Progenitor cell of endocrine pancreas (in vitro differentiated cells): Measurements from ENCODE around the gene AKAP10. TPM values are rescaled to one million over a fixed set of nuclear protein-coding genes. Genes with fewer than 3 reads are reported as not detected.
A peak's percentile ranks its signal among the peaks of the same experiment; 100 is the strongest.

Experiments
- DNase-seq: peaks from one replicate; pipeline ENCODE4 v3.0.0; 2021; ENCODE audit warnings: low spot score; ENCODE audit not compliant: unreplicated experiment
- H3K27ac Mint-ChIP-seq: 2 replicates; pipeline ENCODE4 v1.8.0; 2021; ENCODE audit warnings: mild to moderate bottlenecking, moderate library complexity, mixed read lengths
- H3K27me3 Mint-ChIP-seq: 2 replicates; pipeline ENCODE4 v1.8.0; 2021; ENCODE audit warnings: mixed read lengths
- H3K36me3 Mint-ChIP-seq: 2 replicates; pipeline ENCODE4 v1.8.0; 2022; ENCODE audit warnings: mixed read lengths; ENCODE audit not compliant: insufficient read depth
- H3K4me1 Mint-ChIP-seq: 2 replicates; pipeline ENCODE4 v1.8.0; 2021; ENCODE audit warnings: low read depth, mixed read lengths
- H3K4me3 Mint-ChIP-seq: 2 replicates; pipeline ENCODE4 v1.8.0; 2021; ENCODE audit warnings: low read depth, mild to moderate bottlenecking, moderate library complexity, mixed read lengths
- H3K9me3 Mint-ChIP-seq: 2 replicates; pipeline ENCODE4 v1.8.0; 2021; ENCODE audit warnings: low read depth, mixed read lengths
- CTCF ChIP-seq: fragments of 200-600 bp; sonication (generic); IDR thresholded peaks from one replicate; pipeline ENCODE4 v1.5.0; 2021; ENCODE audit warnings: antibody characterized with exemption, mild to moderate bottlenecking; ENCODE audit not compliant: unreplicated experiment
- total RNA-seq: library from RNA; stranded (reverse); gene quantifications from 2 replicates; pipeline ENCODE4 v1.2.1, GENCODE V29; 2021

AKAP10 gene
- total RNA-seq, 1 donor from 2014 or later: 38.2 TPM

GRCh38 chr17:19909139-19909538 lies 68.5 kb downstream of the AKAP10 start:
- H3K27me3 Mint-ChIP-seq: no peaks in the 10 kb centered on the region
- H3K4me1 Mint-ChIP-seq: peaks cover 5% of the 10 kb centered on the region
- H3K36me3 Mint-ChIP-seq: peaks cover 32% of the 10 kb centered on the region
- H3K27ac Mint-ChIP-seq: peak overlapping the region; percentile 75
- H3K9me3 Mint-ChIP-seq: no peaks in the 10 kb centered on the region
- no peak for TF ChIP-seq CTCF
- no peak overlapping the region for H3K4me3 Mint-ChIP-seq
- DNase-seq: no peak

GRCh38 chr17:19905502-19905901 lies 72.1 kb downstream of the AKAP10 start:
- no peak for DNase-seq
- no peak for TF ChIP-seq CTCF
- Mint-ChIP-seq H3K4me3 (no peak overlapping the region), H3K27me3 (no peaks in the 10 kb centered on the region), H3K4me1 (peaks cover 5% of the 10 kb centered on the region), H3K9me3 (no peaks in the 10 kb centered on the region), H3K27ac (no peak overlapping the region), H3K36me3 (peaks cover 30% of the 10 kb centered on the region)

- H3K4me1 Mint-ChIP-seq: peaks cover 5% of the 10 kb centered on the region
- no peak for TF ChIP-seq CTCF
- H3K36me3 Mint-ChIP-seq: peaks cover 32% of the 10 kb centered on the region
- no peak overlapping the region for H3K4me3 Mint-ChIP-seq
- no peak for DNase-seq
- no peaks in the 10 kb centered on the region for H3K9me3 Mint-ChIP-seq
- no peaks in the 10 kb centered on the region for H3K27me3 Mint-ChIP-seq
- H3K27ac Mint-ChIP-seq: no peak overlapping the region
Observed at GRCh38 chr17:19904924-19905323, 72.7 kb downstream of the AKAP10 start.

GRCh38 chr17:19904412-19904811 lies 73.2 kb downstream of the AKAP10 start:
- no peaks in the 10 kb centered on the region for H3K9me3 Mint-ChIP-seq
- DNase-seq: no peak
- no peak overlapping the region for H3K27ac Mint-ChIP-seq
- peaks cover 30% of the 10 kb centered on the region for H3K36me3 Mint-ChIP-seq
- H3K4me1 Mint-ChIP-seq: peaks cover 3% of the 10 kb centered on the region
- no peaks in the 10 kb centered on the region for H3K27me3 Mint-ChIP-seq
- no peak overlapping the region for H3K4me3 Mint-ChIP-seq
- no peak for TF ChIP-seq CTCF

GRCh38 chr17:19900809-19901208 lies 76.8 kb downstream of the AKAP10 start:
- TF ChIP-seq CTCF: no peak
- peaks cover 13% of the 10 kb centered on the region for H3K36me3 Mint-ChIP-seq
- no peak overlapping the region for H3K4me3 Mint-ChIP-seq
- H3K27ac Mint-ChIP-seq: peak overlapping the region; percentile 67
- no peak for DNase-seq
- H3K27me3 Mint-ChIP-seq: no peaks in the 10 kb centered on the region
- no peaks in the 10 kb centered on the region for H3K4me1 Mint-ChIP-seq
- no peaks in the 10 kb centered on the region for H3K9me3 Mint-ChIP-seq

- Mint-ChIP-seq H3K9me3 (no peaks in the 10 kb centered on the region), H3K27ac (no peak overlapping the region), H3K4me3 (no peak overlapping the region), H3K27me3 (no peaks in the 10 kb centered on the region), H3K4me1 (no peaks in the 10 kb centered on the region), H3K36me3 (peaks cover 6% of the 10 kb centered on the region)
- DNase-seq: no peak
- no peak for TF ChIP-seq CTCF
Observed at GRCh38 chr17:19897903-19898302, 79.7 kb downstream of the AKAP10 start.
